Vagina (tissue), 2 donors: ENCODE results near the gene DLGAP5. TPM values are rescaled to one million over a fixed set of nuclear protein-coding genes. Genes with fewer than 3 reads are reported as not detected.

ENCODE experiments used
- DNase-seq, 2 donors: peaks; one replicate each; pipeline ENCODE4 v3.0.0-alpha.2; 2017; ENCODE audit errors: extremely low spot score in 2 of 2
- H3K27ac ChIP-seq: fragments of 200-600 bp; sonication (generic); one replicate; pipeline ENCODE4 v1.5.1; 2019
- H3K27me3 ChIP-seq: fragments of 200-600 bp; sonication (generic); one replicate; pipeline ENCODE4 v1.5.1; 2019
- H3K36me3 ChIP-seq, 2 donors: fragments of 200-600 bp; sonication (generic); one replicate each; pipeline ENCODE4 v1.5.1; 2017 to 2019
- H3K4me1 ChIP-seq: fragments of 200-600 bp; sonication (generic); one replicate; pipeline ENCODE4 v1.5.1; 2019
- H3K4me3 ChIP-seq, 2 donors: fragments of 200-600 bp; sonication (generic); 1 replicate in 1 of 2; 2 replicates in 1 of 2; pipeline ENCODE4 v1.5.1; 2016 to 2019
- H3K9me3 ChIP-seq: fragments of 200-600 bp; sonication (generic); one replicate; pipeline ENCODE4 v1.5.1; 2019
- CTCF ChIP-seq, 3 experiments: fragments of 450-650 bp in 2 of 3; fragments of 200-600 bp in 1 of 3; sonication (generic) in 1 of 3; IDR thresholded peaks; one replicate each; pipeline ENCODE4 v1.5.1; 2017 to 2019; ENCODE audit warnings: antibody characterized with exemption in 3 of 3, mild to moderate bottlenecking in 2 of 3, moderate library complexity in 2 of 3
- POLR2A ChIP-seq, 2 donors: fragments of 450-650 bp; IDR thresholded peaks; one replicate each; pipeline ENCODE4 v1.6.1; 2017; ENCODE audit warnings: antibody characterized with exemption in 2 of 2, mild to moderate bottlenecking in 2 of 2, moderate library complexity in 2 of 2
- POLR2AphosphoS5 ChIP-seq, 2 donors: sonication (generic); formaldehyde crosslinking; IDR thresholded peaks; one replicate each; pipeline ENCODE4 v1.9.0; 2017; ENCODE audit warnings: antibody characterized with exemption in 2 of 2, mild to moderate bottlenecking in 2 of 2, low read depth in 1 of 2; ENCODE audit not compliant: insufficient read depth in 1 of 2
- intact Hi-C: fragments of 100-400 bp; cut with DNase I; formaldehyde crosslinking; loops from one replicate; pipeline ENCODE4 v1.15.1; 2023
- total RNA-seq: library from RNA; depleted of rRNA; stranded (reverse); fragments of >200 nt; gene quantifications from one replicate; pipeline ENCODE4 v1.2.3, GENCODE V29; 2016

The DLGAP5 gene
- total RNA-seq, 1 donor from 2014 or later = 2.2 TPM

GRCh38 chr14:55228261-55228660, 36.9 kb upstream of the DLGAP5 start:
- Histone ChIP-seq H3K4me3 (no peak overlapping the region), H3K36me3 (no peaks in the 10 kb centered on the region), H3K4me1 (no peaks in the 10 kb centered on the region), H3K27me3 (no peaks in the 10 kb centered on the region), H3K27ac (no peak overlapping the region), H3K9me3 (no peaks in the 10 kb centered on the region)
- DNase-seq = no peak
- intact Hi-C loops = no loop called here
- TF ChIP-seq POLR2A (IDR thresholded peaks at IDR 0.05) = no peak
- TF ChIP-seq POLR2AphosphoS5 (IDR thresholded peaks at IDR 0.05; ENCODE audit: insufficient read depth in 1 of 2, low read depth in 1 of 2) = no peak
- no peak for TF ChIP-seq CTCF (IDR thresholded peaks at IDR 0.05)

- DNase-seq = no peak
- H3K27ac ChIP-seq = no peak overlapping the region
- H3K27me3 ChIP-seq = no peaks in the 10 kb centered on the region
- intact Hi-C loops = no loop called here
- H3K36me3 ChIP-seq = no peaks in the 10 kb centered on the region
- no peak for TF ChIP-seq POLR2AphosphoS5 (IDR thresholded peaks at IDR 0.05; ENCODE audit: insufficient read depth in 1 of 2, low read depth in 1 of 2)
- no peak for TF ChIP-seq CTCF (IDR thresholded peaks at IDR 0.05)
- TF ChIP-seq POLR2A (IDR thresholded peaks at IDR 0.05) = no peak
- no peaks in the 10 kb centered on the region for H3K9me3 ChIP-seq
- no peak overlapping the region for H3K4me3 ChIP-seq
- H3K4me1 ChIP-seq = no peaks in the 10 kb centered on the region
Measured at GRCh38 chr14:55223364-55223763, 32.0 kb upstream of the DLGAP5 start.

GRCh38 chr14:55221968-55222367, 30.6 kb upstream of the DLGAP5 start:
- H3K27ac ChIP-seq = no peak overlapping the region
- DNase-seq = no peak
- no peaks in the 10 kb centered on the region for H3K36me3 ChIP-seq
- intact Hi-C loops = no loop called here
- H3K4me3 ChIP-seq = no peak overlapping the region
- H3K4me1 ChIP-seq = no peaks in the 10 kb centered on the region
- no peak for TF ChIP-seq POLR2A (IDR thresholded peaks at IDR 0.05)
- TF ChIP-seq CTCF (IDR thresholded peaks at IDR 0.05) = no peak
- TF ChIP-seq POLR2AphosphoS5 (IDR thresholded peaks at IDR 0.05; ENCODE audit: insufficient read depth in 1 of 2, low read depth in 1 of 2) = no peak
- no peaks in the 10 kb centered on the region for H3K27me3 ChIP-seq
- H3K9me3 ChIP-seq = no peaks in the 10 kb centered on the region

GRCh38 chr14:55221186-55221585, 29.8 kb upstream of the DLGAP5 start:
- no peak for DNase-seq
- Histone ChIP-seq H3K36me3 (no peaks in the 10 kb centered on the region), H3K27me3 (no peaks in the 10 kb centered on the region), H3K4me3 (no peak overlapping the region), H3K27ac (no peak overlapping the region), H3K9me3 (no peaks in the 10 kb centered on the region), H3K4me1 (no peaks in the 10 kb centered on the region)
- intact Hi-C loops = no loop called here
- TF ChIP-seq CTCF (IDR thresholded peaks at IDR 0.05) (no peak), POLR2A (IDR thresholded peaks at IDR 0.05) (no peak), POLR2AphosphoS5 (IDR thresholded peaks at IDR 0.05; ENCODE audit: insufficient read depth in 1 of 2, low read depth in 1 of 2) (no peak)

GRCh38 chr14:55220230-55220629, 28.8 kb upstream of the DLGAP5 start:
- H3K27me3 ChIP-seq = no peaks in the 10 kb centered on the region
- no peak overlapping the region for H3K4me3 ChIP-seq
- no peak for TF ChIP-seq CTCF (IDR thresholded peaks at IDR 0.05)
- no peak for TF ChIP-seq POLR2AphosphoS5 (IDR thresholded peaks at IDR 0.05; ENCODE audit: insufficient read depth in 1 of 2, low read depth in 1 of 2)
- TF ChIP-seq POLR2A (IDR thresholded peaks at IDR 0.05) = no peak
- no peak for DNase-seq
- H3K4me1 ChIP-seq = no peaks in the 10 kb centered on the region
- intact Hi-C loops = no loop called here
- H3K9me3 ChIP-seq = no peaks in the 10 kb centered on the region
- no peaks in the 10 kb centered on the region for H3K36me3 ChIP-seq
- no peak overlapping the region for H3K27ac ChIP-seq
